ENCODE measurements around the gene RCCD1.
"Not testable (repeated sequence)": the region's sequence is repeated elsewhere in the genome, so short reads cannot be mapped to it uniquely, and the experiment has no call there.

The RCCD1 gene

DNA sequence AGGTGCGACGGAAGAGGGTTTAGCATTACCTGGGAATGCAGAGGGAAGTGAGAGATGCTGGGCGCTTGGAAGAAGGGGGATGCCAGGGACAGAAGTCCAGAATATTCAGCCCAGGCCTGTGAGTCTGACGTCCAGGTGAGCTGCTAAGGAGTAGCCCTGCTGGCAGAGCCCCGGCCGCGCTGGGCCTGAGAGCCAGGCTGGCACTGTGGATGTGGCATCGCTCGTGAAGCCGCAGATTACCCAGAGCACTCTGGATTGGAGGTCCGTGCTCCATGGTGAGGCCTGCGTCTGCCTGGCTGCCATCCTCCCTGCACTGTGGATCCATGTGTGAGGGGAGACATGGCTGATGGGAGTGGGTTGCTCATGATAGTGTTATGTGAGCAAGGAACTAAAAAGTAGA, 37.1 kb upstream of the RCCD1 start:
- DNase-seq (ENCODE audit: low read depth in 1 of 2, low spot score in 1 of 2): no peak

- no peak for DNase-seq (ENCODE audit: low read depth in 1 of 2, low spot score in 1 of 2)
Measured at GRCh38 chr15:90918034-90918788, 36.5 kb upstream of the RCCD1 start.

- DNase-seq (ENCODE audit: low read depth in 1 of 2, low spot score in 1 of 2): no peak
Measured at GRCh38 chr15:90918835-90919234, 35.8 kb upstream of the RCCD1 start.

GRCh38 chr15:90921887-90922286, 32.8 kb upstream of the RCCD1 start:
- DNase-seq (ENCODE audit: low read depth in 1 of 2, low spot score in 1 of 2): no peak

DNA sequence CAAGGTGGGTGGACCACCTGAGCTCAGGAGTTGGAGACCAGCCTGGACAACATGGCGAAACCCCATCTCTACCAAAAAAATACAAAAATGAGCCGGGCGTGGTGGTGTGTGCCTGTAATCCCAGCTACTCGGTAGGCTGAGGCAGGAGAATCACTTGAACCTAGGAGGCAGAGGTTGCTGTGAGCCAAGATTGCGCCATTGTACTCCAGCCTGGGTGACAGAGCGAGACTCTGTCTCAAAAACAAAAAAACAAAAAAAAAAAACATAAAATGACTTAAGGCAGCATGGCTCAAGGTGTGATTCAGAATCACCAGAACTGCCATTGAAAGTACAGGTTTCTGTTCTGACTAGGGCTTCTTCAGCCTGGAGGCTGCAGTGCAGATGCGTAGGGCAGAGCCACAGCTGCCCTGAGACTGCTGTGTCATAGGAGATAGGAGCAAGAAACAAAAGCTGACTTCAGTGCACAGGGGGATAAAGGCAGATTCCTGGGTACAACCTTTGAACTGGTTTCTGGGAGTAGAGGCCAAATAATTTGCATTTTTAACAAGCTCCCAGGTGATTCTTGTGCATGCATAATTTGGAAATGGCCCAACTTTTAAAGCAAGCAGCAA, 31.9 kb upstream of the RCCD1 start:
- not testable (repeated sequence) for DNase-seq (ENCODE audit: low read depth in 1 of 2, low spot score in 1 of 2)

GRCh38 chr15:90924375-90924774, 30.3 kb upstream of the RCCD1 start:
- no peak for DNase-seq (ENCODE audit: low read depth in 1 of 2, low spot score in 1 of 2)

DNA sequence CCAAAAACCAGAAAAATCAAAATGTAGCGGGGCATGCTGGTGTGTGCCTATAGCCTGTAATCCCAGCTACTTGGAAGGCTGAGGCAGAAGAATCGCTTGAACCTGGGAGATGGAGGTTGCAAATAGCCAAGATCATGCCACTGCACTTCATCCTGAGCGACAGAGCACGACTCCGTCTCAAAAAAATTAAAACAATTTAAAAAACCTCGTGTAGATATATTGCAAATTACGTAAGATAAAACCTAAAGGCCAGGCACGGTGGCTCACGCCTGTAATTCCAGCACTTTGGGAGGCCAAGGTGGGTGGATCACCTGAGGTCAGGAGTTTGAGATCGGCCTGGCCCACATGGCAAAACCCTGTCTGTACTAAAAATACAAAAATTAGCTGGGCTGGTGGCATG, 27.9 kb upstream of the RCCD1 start:
- not testable (repeated sequence) for DNase-seq (ENCODE audit: low read depth in 1 of 2, low spot score in 1 of 2)

DNA sequence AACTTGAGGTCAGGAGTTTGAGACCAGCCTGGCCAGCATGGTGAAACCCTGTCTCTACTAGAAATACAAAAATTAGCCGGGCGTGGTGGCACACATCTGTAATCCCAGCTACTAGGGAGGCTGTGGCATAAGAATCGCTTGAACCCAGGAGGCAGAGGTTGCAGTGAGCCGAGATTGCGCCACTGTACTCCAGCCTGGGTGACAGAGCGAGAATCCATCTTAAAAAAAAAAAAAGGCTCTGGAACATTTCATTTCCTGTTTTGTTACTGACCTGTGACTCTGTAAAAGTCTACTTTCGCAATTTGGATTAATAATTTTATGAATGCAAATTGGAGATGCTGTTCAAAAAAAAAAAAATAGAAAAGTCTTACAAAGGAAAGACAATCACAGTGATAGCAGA, 26.6 kb upstream of the RCCD1 start:
- DNase-seq (ENCODE audit: low read depth in 1 of 2, low spot score in 1 of 2): not testable (repeated sequence)

DNA sequence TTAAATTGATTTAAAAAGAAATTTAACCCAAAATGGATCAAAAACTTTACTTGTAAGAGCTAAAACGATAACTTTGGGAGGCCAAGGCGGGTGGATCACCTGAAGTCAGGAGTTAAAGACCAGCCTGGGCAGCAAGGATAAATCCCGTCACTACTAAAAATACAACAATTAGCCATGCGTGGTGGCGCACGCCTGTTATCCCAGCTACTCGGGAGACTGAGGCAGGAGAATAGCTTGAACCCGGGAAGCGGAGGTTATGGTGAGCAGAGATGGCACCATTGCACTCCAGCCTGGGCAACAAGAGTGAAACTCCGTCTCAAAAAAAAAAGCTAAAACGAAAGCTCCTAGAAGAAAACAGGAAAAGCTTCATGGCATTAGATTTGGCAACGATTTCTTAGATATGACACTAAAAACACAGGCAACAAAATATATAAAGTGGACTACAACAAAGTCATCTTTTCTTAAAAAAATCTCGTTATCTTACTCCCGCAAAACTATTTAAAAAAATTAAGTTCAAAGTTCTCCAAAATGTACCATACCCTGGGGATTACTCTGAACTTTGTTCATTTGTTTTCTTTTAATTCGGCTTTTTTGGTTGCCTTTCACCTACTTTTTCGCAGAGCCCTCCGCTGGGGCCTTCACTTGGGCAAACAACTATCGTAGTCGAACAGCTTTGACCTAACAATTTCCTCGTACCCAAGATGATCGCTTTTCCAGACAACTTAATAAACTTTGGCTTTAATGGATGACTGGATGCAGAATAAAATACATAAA, 25.3 kb upstream of the RCCD1 start:
- no peak for DNase-seq (ENCODE audit: low read depth in 1 of 2, low spot score in 1 of 2)

GRCh38 chr15:90930861-90931574, 23.7 kb upstream of the RCCD1 start:
- no peak for DNase-seq (ENCODE audit: low read depth in 1 of 2, low spot score in 1 of 2)

DNA sequence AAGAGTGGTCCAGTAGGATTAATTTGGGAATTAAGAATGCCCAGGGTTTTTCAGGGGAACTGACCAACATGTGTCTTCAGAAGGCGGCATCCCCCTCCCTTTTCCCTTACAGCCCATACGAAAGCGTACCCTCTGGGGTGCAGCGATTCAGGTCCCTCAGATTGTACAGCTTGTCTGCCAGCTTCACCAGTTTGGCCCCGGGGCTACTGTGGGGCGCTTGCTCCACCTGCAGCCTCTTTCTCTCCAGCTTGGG, 23.2 kb upstream of the RCCD1 start:
- no peak for DNase-seq (ENCODE audit: low read depth in 1 of 2, low spot score in 1 of 2)

GRCh38 chr15:90931828-90932659, 22.6 kb upstream of the RCCD1 start, which contains the start of gene HDDC3:
TSS of gene HDDC3 (minus strand) at chr15:90932549. CDS start at chr15:90932540, 9 bp downstream.
- DNase-seq (ENCODE audit: low read depth in 1 of 2, low spot score in 1 of 2): peak; percentile 88 to 91

DNA sequence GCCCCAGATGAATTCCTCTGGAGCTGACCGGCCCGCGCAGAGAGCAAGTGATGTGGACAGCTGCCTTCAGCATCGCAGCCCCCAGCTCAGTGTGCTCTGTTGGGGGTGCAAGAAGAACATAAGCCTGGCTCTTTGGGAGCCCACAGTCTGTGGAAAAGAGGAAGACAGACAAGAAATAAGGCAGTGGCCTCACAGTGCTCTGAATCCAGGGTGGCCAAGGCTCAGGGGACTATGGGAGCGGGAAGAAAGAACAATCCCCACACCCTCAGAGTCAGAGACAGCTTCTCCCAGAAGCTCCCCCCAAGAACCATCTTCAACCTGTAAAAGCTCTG, 22.1 kb upstream of the RCCD1 start:
- DNase-seq (ENCODE audit: low read depth in 1 of 2, low spot score in 1 of 2): no peak

- no peak for DNase-seq (ENCODE audit: low read depth in 1 of 2, low spot score in 1 of 2)
Measured at GRCh38 chr15:90933301-90933700, 21.4 kb upstream of the RCCD1 start.

DNA sequence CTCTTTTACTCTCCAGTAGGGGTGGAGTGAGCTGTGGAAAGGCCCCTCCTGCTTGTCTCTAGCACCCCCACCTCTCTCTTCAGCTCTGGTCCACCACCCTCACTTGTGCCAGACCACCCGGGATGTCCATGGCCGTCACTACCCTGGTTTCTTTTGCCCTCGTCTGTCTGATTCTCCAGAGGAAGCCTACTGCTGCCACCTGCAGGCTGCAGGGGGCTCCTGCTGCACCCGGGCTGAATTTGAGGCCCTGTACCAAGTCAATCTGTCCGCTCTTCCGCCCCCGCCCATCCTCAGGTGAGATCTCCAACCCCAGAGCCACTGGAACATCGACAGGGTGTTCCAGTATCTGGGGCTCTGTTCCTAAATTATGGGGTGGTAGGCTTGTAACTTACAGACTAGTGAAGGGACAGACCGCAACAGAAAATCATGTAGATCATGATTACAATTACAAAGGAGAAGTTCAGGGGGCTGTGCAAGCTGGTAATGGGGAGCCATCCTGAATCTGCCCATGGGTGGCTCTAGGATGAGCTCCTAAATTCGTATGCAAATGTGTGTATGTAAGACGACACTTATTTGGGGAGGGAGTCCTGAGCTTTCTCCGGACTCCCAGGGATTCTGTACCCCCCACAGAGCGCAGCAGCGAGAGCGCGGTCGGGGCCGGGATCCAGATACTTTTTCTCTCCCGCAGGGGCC, 20.3 kb upstream of the RCCD1 start:
- peak; percentile 65 to 71 for DNase-seq (ENCODE audit: low read depth in 1 of 2, low spot score in 1 of 2)

DNA sequence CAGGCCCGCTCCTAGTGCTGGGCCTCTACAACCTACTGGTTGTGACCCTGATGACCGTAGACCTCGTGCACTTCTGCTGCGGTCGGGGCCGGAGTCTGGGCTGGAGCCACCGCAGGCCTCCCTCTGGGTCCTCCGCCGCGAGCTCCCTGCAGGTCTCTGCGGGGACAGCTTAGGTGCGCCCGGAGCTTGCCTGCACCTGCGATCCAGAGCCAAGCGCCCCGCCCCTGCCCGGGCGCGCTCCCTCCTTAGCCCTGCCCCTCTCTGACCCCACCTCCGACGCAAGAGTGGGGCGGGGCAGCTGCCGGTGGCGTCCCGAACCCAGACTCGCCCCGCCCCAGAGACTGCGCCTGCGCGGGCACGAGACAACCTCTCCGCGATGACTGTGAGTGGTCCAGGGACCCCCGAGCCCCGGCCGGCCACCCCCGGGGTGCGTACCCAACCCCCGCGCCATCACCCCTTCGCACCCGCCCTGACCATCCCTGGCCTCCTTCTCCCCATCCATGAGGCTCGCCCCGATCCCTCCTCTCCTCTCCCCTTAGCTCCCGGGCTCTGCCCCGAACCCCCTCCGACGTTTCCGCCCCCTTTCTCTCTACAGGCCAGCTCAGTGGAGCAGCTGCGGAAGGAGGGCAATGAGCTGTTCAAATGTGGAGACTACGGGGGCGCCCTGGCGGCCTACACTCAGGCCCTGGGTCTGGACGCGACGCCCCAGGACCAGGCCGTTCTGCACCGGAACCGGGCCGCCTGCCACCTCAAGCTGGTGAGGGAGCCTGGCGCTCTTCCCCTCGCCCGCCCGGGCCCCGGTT, 19.5 kb upstream of the RCCD1 start, which contains the start of gene UNC45A:
UNC45A (plus strand) TSS at position 337 of the 803 bp plus-strand sequence; CDS start at position 377, 40 bp downstream.
- peak; percentile 92 to 93 for DNase-seq (ENCODE audit: low read depth in 1 of 2, low spot score in 1 of 2)

- no peak for DNase-seq (ENCODE audit: low read depth in 1 of 2, low spot score in 1 of 2)
Measured at GRCh38 chr15:90936823-90937222, 17.9 kb upstream of the RCCD1 start.

GRCh38 chr15:90938261-90938660, 16.4 kb upstream of the RCCD1 start:
- no peak for DNase-seq (ENCODE audit: low read depth in 1 of 2, low spot score in 1 of 2)

DNA sequence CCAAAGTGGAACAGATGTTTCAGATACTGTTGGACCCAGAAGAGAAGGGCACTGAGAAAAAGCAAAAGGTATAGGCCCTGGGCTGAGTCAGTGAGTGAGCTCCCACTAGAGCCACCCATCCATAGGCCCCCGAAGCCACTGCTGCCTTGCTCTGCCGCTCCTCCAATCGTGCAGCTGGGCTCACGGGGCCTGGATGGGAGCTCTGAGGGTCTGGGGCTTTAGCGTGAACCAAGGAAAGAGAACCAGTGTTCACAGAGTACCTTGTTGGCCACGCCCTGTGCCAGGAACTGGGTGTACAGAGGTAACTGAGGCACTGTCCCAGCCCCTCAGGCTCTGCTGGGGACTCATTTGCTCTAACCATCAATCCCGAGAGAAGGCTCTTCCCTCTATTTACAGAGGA, 14.9 kb upstream of the RCCD1 start:
- no peak for DNase-seq (ENCODE audit: low read depth in 1 of 2, low spot score in 1 of 2)
